NB4 (cell line): Measurements from ENCODE around the gene OCSTAMP.

Experiments
- MAX ChIP-seq: IDR thresholded peaks from 2 replicates; pipeline ENCODE4 v1.6.1; 2011; ENCODE audit warnings: low read depth, low read length
- MYC ChIP-seq: IDR thresholded peaks from 2 replicates; pipeline ENCODE4 v1.6.1; 2011; ENCODE audit warnings: low read depth, low read length
- POLR2A ChIP-seq: IDR thresholded peaks from 2 replicates; pipeline ENCODE4 v1.6.1; 2011; ENCODE audit warnings: mild to moderate bottlenecking; ENCODE audit not compliant: insufficient read length; ENCODE audit errors: extremely low read depth
- TF ChIP-seq, protein P1 (sequence below): IDR thresholded peaks from one replicate; pipeline ENCODE4 v1.5.1; 2012; ENCODE audit warnings: low read depth, low read length

DNA sequence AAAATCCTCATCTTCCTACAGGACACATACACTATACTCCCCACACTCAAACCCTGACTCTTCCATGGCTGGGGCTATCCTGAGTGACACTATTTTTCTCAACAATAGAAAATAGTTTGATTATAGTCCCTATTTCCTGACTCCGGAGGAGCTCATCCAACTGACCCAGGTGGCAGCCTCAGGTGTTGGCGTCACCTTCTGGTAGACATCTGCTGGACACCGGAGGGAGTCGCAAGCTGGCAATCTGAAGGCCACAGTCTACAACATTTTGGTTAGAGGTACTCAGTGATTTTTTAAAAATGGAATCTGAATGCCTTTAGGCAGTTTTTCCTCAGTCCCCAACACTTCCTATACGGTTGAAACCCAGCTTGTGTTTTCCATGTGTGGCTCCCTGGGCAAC lies 32.2 kb upstream of the OCSTAMP start:
- TF ChIP-seq, protein P1, sequence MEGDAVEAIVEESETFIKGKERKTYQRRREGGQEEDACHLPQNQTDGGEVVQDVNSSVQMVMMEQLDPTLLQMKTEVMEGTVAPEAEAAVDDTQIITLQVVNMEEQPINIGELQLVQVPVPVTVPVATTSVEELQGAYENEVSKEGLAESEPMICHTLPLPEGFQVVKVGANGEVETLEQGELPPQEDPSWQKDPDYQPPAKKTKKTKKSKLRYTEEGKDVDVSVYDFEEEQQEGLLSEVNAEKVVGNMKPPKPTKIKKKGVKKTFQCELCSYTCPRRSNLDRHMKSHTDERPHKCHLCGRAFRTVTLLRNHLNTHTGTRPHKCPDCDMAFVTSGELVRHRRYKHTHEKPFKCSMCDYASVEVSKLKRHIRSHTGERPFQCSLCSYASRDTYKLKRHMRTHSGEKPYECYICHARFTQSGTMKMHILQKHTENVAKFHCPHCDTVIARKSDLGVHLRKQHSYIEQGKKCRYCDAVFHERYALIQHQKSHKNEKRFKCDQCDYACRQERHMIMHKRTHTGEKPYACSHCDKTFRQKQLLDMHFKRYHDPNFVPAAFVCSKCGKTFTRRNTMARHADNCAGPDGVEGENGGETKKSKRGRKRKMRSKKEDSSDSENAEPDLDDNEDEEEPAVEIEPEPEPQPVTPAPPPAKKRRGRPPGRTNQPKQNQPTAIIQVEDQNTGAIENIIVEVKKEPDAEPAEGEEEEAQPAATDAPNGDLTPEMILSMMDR: no peak
- no peak for TF ChIP-seq POLR2A
- no peak for TF ChIP-seq MAX
- TF ChIP-seq MYC: no peak
